Trophoblast cell (in vitro differentiated cells and primary cell): ENCODE data around the gene HMGN2.
A peak's percentile ranks its signal among the peaks of the same experiment; 100 is the strongest.
"Not testable (repeated sequence)": the region's sequence is repeated elsewhere in the genome, so short reads cannot be mapped to it uniquely, and the experiment has no call there.

ENCODE experiments used
- DNase-seq, 2 donors: peaks; one replicate each; pipeline ENCODE4 v3.0.0-alpha.2; 2016
- H2AFZ ChIP-seq: 2 replicates; pipeline ENCODE4 v1.6.1; 2013; ENCODE audit warnings: low read length, moderate library complexity, mild to moderate bottlenecking; ENCODE audit not compliant: insufficient read depth, poor library complexity
- H2AK5ac ChIP-seq: 2 replicates; pipeline ENCODE4 v1.6.1; 2013; ENCODE audit warnings: mild to moderate bottlenecking, low read length
- H2BK120ac ChIP-seq: 2 replicates; pipeline ENCODE4 v1.6.1; 2013; ENCODE audit warnings: low read length, mild to moderate bottlenecking, moderate library complexity; ENCODE audit not compliant: insufficient read depth, poor library complexity
- H2BK12ac ChIP-seq: 2 replicates; pipeline ENCODE4 v1.6.1; 2013; ENCODE audit warnings: mild to moderate bottlenecking, low read length, moderate library complexity
- H2BK5ac ChIP-seq: 2 replicates; pipeline ENCODE4 v1.6.1; 2013; ENCODE audit warnings: low read length, low read depth, moderate library complexity, mild to moderate bottlenecking; ENCODE audit not compliant: poor library complexity
- H3K14ac ChIP-seq: 2 replicates; pipeline ENCODE4 v1.6.1; 2013; ENCODE audit warnings: mild to moderate bottlenecking, low read length
- H3K18ac ChIP-seq: 2 replicates; pipeline ENCODE4 v1.6.1; 2013; ENCODE audit warnings: mild to moderate bottlenecking, low read length
- H3K23ac ChIP-seq: 2 replicates; pipeline ENCODE4 v1.6.1; 2013; ENCODE audit warnings: low read length
- H3K27ac ChIP-seq: 2 replicates; pipeline ENCODE4 v1.5.1; 2013; ENCODE audit warnings: low read depth, mild to moderate bottlenecking, inconsistent platforms, low read length, moderate library complexity
- H3K27me3 ChIP-seq: 2 replicates; pipeline ENCODE4 v1.6.1; 2013; ENCODE audit warnings: inconsistent platforms, mild to moderate bottlenecking, low read length, moderate library complexity; ENCODE audit not compliant: insufficient read depth
- H3K36me3 ChIP-seq, 2 experiments: 1 replicate in 1 of 2; 2 replicates in 1 of 2; pipeline ENCODE4 v1.6.1; 2013; ENCODE audit warnings: low read length in 2 of 2, mild to moderate bottlenecking in 2 of 2, moderate library complexity in 1 of 2; ENCODE audit not compliant: insufficient read depth in 2 of 2, control insufficient read depth in 1 of 2
- H3K4ac ChIP-seq: 2 replicates; pipeline ENCODE4 v1.6.1; 2013; ENCODE audit warnings: low read depth, mild to moderate bottlenecking, low read length, moderate library complexity
- H3K4me1 ChIP-seq, 2 experiments: 1 replicate in 1 of 2; 2 replicates in 1 of 2; pipeline ENCODE4 v1.6.1; 2013; ENCODE audit warnings: low read length in 2 of 2, mild to moderate bottlenecking in 2 of 2, moderate library complexity in 1 of 2; ENCODE audit not compliant: insufficient read depth in 2 of 2, control insufficient read depth in 1 of 2
- H3K4me2 ChIP-seq: 2 replicates; pipeline ENCODE4 v1.6.1; 2013; ENCODE audit warnings: inconsistent platforms, mild to moderate bottlenecking, low read length, moderate library complexity
- H3K4me3 ChIP-seq: 2 replicates; pipeline ENCODE4 v1.5.1; 2013; ENCODE audit warnings: mild to moderate bottlenecking, low read depth, low read length, inconsistent platforms
- H3K79me1 ChIP-seq: one replicate; pipeline ENCODE4 v1.6.1; 2013; ENCODE audit warnings: low read length
- H3K79me2 ChIP-seq: 2 replicates; pipeline ENCODE4 v1.6.1; 2013; ENCODE audit warnings: low read length, mild to moderate bottlenecking; ENCODE audit not compliant: control insufficient read depth, insufficient read depth, poor library complexity
- H3K9ac ChIP-seq: 2 replicates; pipeline ENCODE4 v1.6.1; 2013; ENCODE audit warnings: mild to moderate bottlenecking, low read length
- H3K9me3 ChIP-seq: 2 replicates; pipeline ENCODE4 v1.6.1; 2013; ENCODE audit warnings: low read depth, mild to moderate bottlenecking, control low read depth, inconsistent platforms, low read length; ENCODE audit not compliant: insufficient read depth
- H4K12ac ChIP-seq: 2 replicates; pipeline ENCODE4 v1.6.1; 2013; ENCODE audit warnings: low read depth, mild to moderate bottlenecking, low read length, moderate library complexity
- H4K8ac ChIP-seq: 2 replicates; pipeline ENCODE4 v1.6.1; 2013; ENCODE audit warnings: low read depth, mild to moderate bottlenecking, low read length, moderate library complexity
- H4K91ac ChIP-seq: one replicate; pipeline ENCODE4 v1.6.1; 2013; ENCODE audit warnings: low read depth, mild to moderate bottlenecking, low read length, moderate library complexity
- WGBS: extraction: QIAGEN DNeasy Blood & Tissue Kit; methylation state at CpG from one replicate; pipeline ENCODE4 v1.1.7; 2013; ENCODE audit warnings: missing lambda C conversion rate; ENCODE audit not compliant: insufficient read length, insufficient coverage; ENCODE audit errors: extremely low coverage; 5-methylcytosine and 5-hydroxymethylcytosine counted together

Gene HMGN2

DNA sequence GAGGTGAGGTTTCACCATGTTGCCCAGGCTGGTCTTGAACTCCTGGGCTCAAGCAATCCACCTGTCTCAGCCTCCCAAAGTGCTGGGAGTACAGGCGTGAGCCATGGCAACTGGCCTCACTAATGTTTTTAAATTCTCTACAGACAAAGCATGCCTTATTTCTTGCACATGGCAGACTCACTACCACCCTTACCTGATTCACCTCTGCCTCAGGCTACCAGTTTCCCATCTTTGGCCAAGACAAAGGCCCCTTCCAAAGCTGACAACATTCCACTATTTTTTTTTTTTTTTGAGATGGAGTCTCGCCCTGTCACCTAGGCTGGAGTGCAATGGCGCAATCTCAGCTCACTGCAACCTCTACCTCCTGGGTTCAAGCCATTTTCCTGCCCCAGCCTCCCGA, 43.6 kb downstream of the HMGN2 start:
- not testable (repeated sequence) for H3K27ac ChIP-seq
- WGBS, result no CpG with 5 or more reads among the region's 4 CpGs

GRCh38 chr1:26516987-26517765, 44.9 kb downstream of the HMGN2 start:
- no peak overlapping the region for H3K4ac ChIP-seq
- no peaks in the 10 kb centered on the region for H3K9me3 ChIP-seq

More for the DNA sequence above, 43.6 kb downstream of the HMGN2 start:
- not testable (repeated sequence) for H3K79me1 ChIP-seq, H4K12ac ChIP-seq, H4K91ac ChIP-seq, H3K4me1 ChIP-seq, H3K36me3 ChIP-seq, H3K23ac ChIP-seq, H2AFZ ChIP-seq, H3K4ac ChIP-seq, H2BK5ac ChIP-seq, H3K4me2 ChIP-seq, H3K4me3 ChIP-seq, H3K9me3 ChIP-seq, H2AK5ac ChIP-seq, H2BK12ac ChIP-seq, H3K18ac ChIP-seq, H3K9ac ChIP-seq, H3K79me2 ChIP-seq, H3K14ac ChIP-seq, H3K27me3 ChIP-seq, H4K8ac ChIP-seq, H2BK120ac ChIP-seq
- DNase-seq, result peak; percentile 88 to 93

GRCh38 chr1:26517766-26518049, 45.5 kb downstream of the HMGN2 start:
- Histone ChIP-seq H3K27ac (no peak overlapping the region), H2BK12ac (no peak overlapping the region), H4K91ac (no peak overlapping the region), H4K8ac (no peak overlapping the region), H3K4me1 (no peaks in the 10 kb centered on the region), H2AFZ (no peak overlapping the region), H3K4me2 (no peak overlapping the region), H3K9ac (no peak overlapping the region), H3K79me2 (no peaks in the 10 kb centered on the region), H3K9me3 (no peaks in the 10 kb centered on the region), H3K27me3 (no peaks in the 10 kb centered on the region), H2AK5ac (no peak overlapping the region), H2BK5ac (no peak overlapping the region), H3K23ac (no peak overlapping the region), H3K14ac (no peak overlapping the region), H2BK120ac (no peak overlapping the region), H3K18ac (no peak overlapping the region), H4K12ac (no peak overlapping the region), H3K79me1 (no peaks in the 10 kb centered on the region), H3K4ac (no peak overlapping the region), H3K4me3 (no peak overlapping the region), H3K36me3 (no peaks in the 10 kb centered on the region)
- DNase-seq, result no peak
- no CpG with 5 or more reads among the region's 1 CpG for WGBS

More at GRCh38 chr1:26516987-26517765, 44.9 kb downstream of the HMGN2 start:
- no CpG with 5 or more reads among the region's 4 CpGs for WGBS
- no peaks in the 10 kb centered on the region for H3K4me1 ChIP-seq
- H4K12ac ChIP-seq, result no peak overlapping the region
- H3K27ac ChIP-seq, result no peak overlapping the region
- no peaks in the 10 kb centered on the region for H3K79me1 ChIP-seq
- H2AFZ ChIP-seq, result no peak overlapping the region
- H3K27me3 ChIP-seq, result no peaks in the 10 kb centered on the region
- H2BK5ac ChIP-seq, result no peak overlapping the region
- H2BK120ac ChIP-seq, result no peak overlapping the region
- H3K23ac ChIP-seq, result no peak overlapping the region
- no peak for DNase-seq
- no peak overlapping the region for H3K18ac ChIP-seq
- no peaks in the 10 kb centered on the region for H3K36me3 ChIP-seq
- H2AK5ac ChIP-seq, result no peak overlapping the region
- no peaks in the 10 kb centered on the region for H3K79me2 ChIP-seq
- H4K8ac ChIP-seq, result no peak overlapping the region
- no peak overlapping the region for H4K91ac ChIP-seq
- no peak overlapping the region for H2BK12ac ChIP-seq
- H3K14ac ChIP-seq, result no peak overlapping the region
- no peak overlapping the region for H3K9ac ChIP-seq
- H3K4me2 ChIP-seq, result no peak overlapping the region
- no peak overlapping the region for H3K4me3 ChIP-seq

DNA sequence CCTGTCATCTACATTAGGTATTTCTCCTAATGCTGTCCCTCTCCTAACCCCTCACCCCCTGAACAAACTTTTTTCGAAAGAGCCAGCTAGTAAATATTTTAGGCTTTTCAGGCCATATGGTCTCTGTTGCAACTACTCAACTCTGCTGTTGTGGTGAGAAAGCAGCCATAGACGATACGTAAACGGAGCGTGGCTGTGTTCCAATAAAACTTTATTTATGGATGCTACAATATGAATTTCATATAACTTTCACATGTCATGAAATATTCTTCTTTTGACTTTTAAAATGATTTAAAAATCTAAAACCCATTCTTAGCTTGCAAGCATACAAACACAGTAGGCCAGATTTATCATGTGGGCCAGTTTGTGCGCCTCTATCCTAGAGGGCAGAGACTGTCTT, 46.1 kb downstream of the HMGN2 start:
- Histone ChIP-seq H4K8ac (no peak overlapping the region), H3K9ac (no peak overlapping the region), H3K27ac (no peak overlapping the region), H2AK5ac (no peak overlapping the region), H3K4me2 (no peak overlapping the region), H2BK12ac (no peak overlapping the region), H2AFZ (no peak overlapping the region), H2BK120ac (no peak overlapping the region), H3K9me3 (no peaks in the 10 kb centered on the region), H3K4me1 (no peaks in the 10 kb centered on the region), H3K4ac (no peak overlapping the region), H3K23ac (no peak overlapping the region), H2BK5ac (no peak overlapping the region), H3K79me1 (no peaks in the 10 kb centered on the region), H3K27me3 (no peaks in the 10 kb centered on the region), H3K36me3 (no peaks in the 10 kb centered on the region), H3K4me3 (no peak overlapping the region), H4K91ac (no peak overlapping the region), H3K18ac (no peak overlapping the region), H3K14ac (no peak overlapping the region), H4K12ac (no peak overlapping the region), H3K79me2 (no peaks in the 10 kb centered on the region)
- no peak for DNase-seq
- WGBS, result no CpG with 5 or more reads among the region's 6 CpGs
